GM12878 (cell line): ENCODE data around the gene TAX1BP3. TPM values are rescaled to one million over a fixed set of nuclear protein-coding genes. Genes with fewer than 3 reads are reported as not detected.

Experiments
- BCL3 ChIP-seq: IDR thresholded peaks from 2 replicates; pipeline ENCODE4 v1.6.1; 2011; ENCODE audit warnings: borderline replicate concordance, low read depth, mild to moderate bottlenecking, moderate library complexity, low read length; ENCODE audit not compliant: insufficient read depth, poor library complexity, severe bottlenecking
- BHLHE40 ChIP-seq, 2 experiments: fragments of 450-650 bp in 1 of 2; IDR thresholded peaks; 2 replicates each; pipeline ENCODE4 v1.6.1; 2011 to 2017; ENCODE audit warnings: low read depth in 2 of 2, borderline replicate concordance in 1 of 2, improper control_type of control experiment in 1 of 2, low read length in 1 of 2, mild to moderate bottlenecking in 1 of 2
- CBFB ChIP-seq: IDR thresholded peaks from 2 replicates; pipeline ENCODE4 v1.6.1; 2016; ENCODE audit warnings: antibody characterized with exemption, low read depth
- CHD2 ChIP-seq: IDR thresholded peaks from 2 replicates; pipeline ENCODE4 v1.6.1; 2011; ENCODE audit warnings: low read depth, low read length, improper control_type of control experiment, borderline replicate concordance
- CREB1 ChIP-seq: IDR thresholded peaks from 2 replicates; pipeline ENCODE4 v1.6.1; 2012; ENCODE audit warnings: low read depth, mild to moderate bottlenecking, inconsistent platforms
- EGR1 ChIP-seq, 2 experiments: IDR thresholded peaks; 1 replicate in 1 of 2; 2 replicates in 1 of 2; pipeline ENCODE4 v1.6.1; 2011 to 2012; ENCODE audit warnings: low read depth in 2 of 2, low read length in 2 of 2, borderline replicate concordance in 1 of 2, mild to moderate bottlenecking in 1 of 2, moderate library complexity in 1 of 2
- FOS ChIP-seq: IDR thresholded peaks from 3 replicates; pipeline ENCODE4 v1.6.1; 2011; ENCODE audit warnings: borderline replicate concordance; ENCODE audit not compliant: insufficient read length; ENCODE audit errors: extremely low read depth
- HCFC1 ChIP-seq: fragments of 150-350 bp; IDR thresholded peaks from 2 replicates; pipeline ENCODE4 v1.6.1; 2014; ENCODE audit warnings: low read length
- HDGF ChIP-seq: fragments of 450-650 bp; IDR thresholded peaks from 2 replicates; pipeline ENCODE4 v1.6.1; 2016; ENCODE audit warnings: antibody characterized with exemption
- LARP7 ChIP-seq: fragments of 450-650 bp; IDR thresholded peaks from 2 replicates; pipeline ENCODE4 v1.6.1; 2017; ENCODE audit warnings: mild to moderate bottlenecking
- MEF2A ChIP-seq: IDR thresholded peaks from 2 replicates; pipeline ENCODE4 v1.6.1; 2011; ENCODE audit warnings: low read depth, mild to moderate bottlenecking, low read length, moderate library complexity; ENCODE audit not compliant: insufficient read depth
- NBN ChIP-seq: fragments of 450-650 bp; IDR thresholded peaks from 2 replicates; pipeline ENCODE4 v1.6.1; 2016
- NFXL1 ChIP-seq: fragments of 450-650 bp; IDR thresholded peaks from 2 replicates; pipeline ENCODE4 v1.6.1; 2017; ENCODE audit warnings: antibody characterized with exemption, mild to moderate bottlenecking, borderline replicate concordance
- NR2C1 ChIP-seq: fragments of 450-650 bp; IDR thresholded peaks from 2 replicates; pipeline ENCODE4 v1.6.1; 2017; ENCODE audit warnings: antibody characterized with exemption, mild to moderate bottlenecking, moderate library complexity
- POLR2A ChIP-seq: IDR thresholded peaks from 2 replicates; pipeline ENCODE4 v1.6.1; 2011; ENCODE audit warnings: low read depth, mild to moderate bottlenecking, low read length
- POLR2AphosphoS2 ChIP-seq: IDR thresholded peaks from 2 replicates; pipeline ENCODE4 v1.6.1; 2011; ENCODE audit warnings: low read depth, mild to moderate bottlenecking, low read length, improper control_type of control experiment, moderate library complexity
- POU2F2 ChIP-seq: IDR thresholded peaks from 3 replicates; pipeline ENCODE4 v1.6.1; 2011; ENCODE audit warnings: low read depth, mild to moderate bottlenecking, low read length, borderline replicate concordance
- RAD21 ChIP-seq: IDR thresholded peaks from 2 replicates; pipeline ENCODE4 v1.6.1; 2011; ENCODE audit warnings: mild to moderate bottlenecking, low read depth, low read length, moderate library complexity; ENCODE audit not compliant: insufficient read depth
- RB1 ChIP-seq: fragments of 450-650 bp; formaldehyde crosslinking; IDR thresholded peaks from 2 replicates; pipeline ENCODE4 v1.6.1; 2017; ENCODE audit warnings: mild to moderate bottlenecking, borderline replicate concordance
- SIN3A ChIP-seq: IDR thresholded peaks from 2 replicates; pipeline ENCODE4 v1.6.1; 2012; ENCODE audit warnings: low read depth, low read length, improper control_type of control experiment
- SMAD5 ChIP-seq: IDR thresholded peaks from 2 replicates; pipeline ENCODE4 v1.6.1; 2016; ENCODE audit warnings: antibody characterized with exemption, low read depth
- TARDBP ChIP-seq: IDR thresholded peaks from 2 replicates; pipeline ENCODE4 v1.6.1; 2016; ENCODE audit warnings: borderline replicate concordance
- ZNF384 ChIP-seq: IDR thresholded peaks from 2 replicates; pipeline ENCODE4 v1.6.1; 2012; ENCODE audit warnings: low read depth, mild to moderate bottlenecking, low read length, improper control_type of control experiment, borderline replicate concordance
- polyA plus RNA-seq, 11 experiments: library from polyadenylated mRNA; depleted of rRNA in 4 of 11; unstranded in 6 of 11; stranded (reverse) in 5 of 11; fragments of >200 nt; fragmentation: Nextera tagmentation in 4 of 11; fragmentation: Illumina TruSeq in 1 of 11; extraction: Ambion mirVana in 4 of 11; extraction: Trizol in 1 of 11; gene quantifications; 1 replicate in 1 of 11; 2 replicates in 10 of 11; pipeline versions ENCODE4 v1.2.1 to v1.2.3, GENCODE V29; 2011 to 2016; ENCODE audit warnings: inconsistent platforms in 2 of 11, missing spikeins in 2 of 11, low read depth in 1 of 11
- total RNA-seq, 4 experiments: library from RNA; depleted of rRNA in 3 of 4; stranded (reverse); fragments of >200 nt in 3 of 4; fragmentation: Illumina TruSeq in 1 of 4; extraction: Trizol in 1 of 4; gene quantifications; 2 replicates each; pipeline versions ENCODE4 v1.2.1 to v1.2.3, GENCODE V29; 2013 to 2021
- TF ChIP-seq, protein P1 (sequence below): fragments of 450-650 bp; formaldehyde crosslinking; IDR thresholded peaks from 2 replicates; pipeline ENCODE4 v1.4.0; 2020; ENCODE audit warnings: mild to moderate bottlenecking, moderate library complexity
- TF ChIP-seq, protein P2 (sequence below): IDR thresholded peaks from 2 replicates; pipeline ENCODE4 v1.6.1; 2011; ENCODE audit warnings: low read depth, mild to moderate bottlenecking, low read length, moderate library complexity, borderline replicate concordance; ENCODE audit errors: extremely low read depth

Gene TAX1BP3
- total and polyA plus RNA-seq, 10 of the 15 experiments (the other 5 are each of a cell fraction or from before 2014, with no cell fraction given), result 1.00 to 40.4 (median 15.4) TPM

DNA sequence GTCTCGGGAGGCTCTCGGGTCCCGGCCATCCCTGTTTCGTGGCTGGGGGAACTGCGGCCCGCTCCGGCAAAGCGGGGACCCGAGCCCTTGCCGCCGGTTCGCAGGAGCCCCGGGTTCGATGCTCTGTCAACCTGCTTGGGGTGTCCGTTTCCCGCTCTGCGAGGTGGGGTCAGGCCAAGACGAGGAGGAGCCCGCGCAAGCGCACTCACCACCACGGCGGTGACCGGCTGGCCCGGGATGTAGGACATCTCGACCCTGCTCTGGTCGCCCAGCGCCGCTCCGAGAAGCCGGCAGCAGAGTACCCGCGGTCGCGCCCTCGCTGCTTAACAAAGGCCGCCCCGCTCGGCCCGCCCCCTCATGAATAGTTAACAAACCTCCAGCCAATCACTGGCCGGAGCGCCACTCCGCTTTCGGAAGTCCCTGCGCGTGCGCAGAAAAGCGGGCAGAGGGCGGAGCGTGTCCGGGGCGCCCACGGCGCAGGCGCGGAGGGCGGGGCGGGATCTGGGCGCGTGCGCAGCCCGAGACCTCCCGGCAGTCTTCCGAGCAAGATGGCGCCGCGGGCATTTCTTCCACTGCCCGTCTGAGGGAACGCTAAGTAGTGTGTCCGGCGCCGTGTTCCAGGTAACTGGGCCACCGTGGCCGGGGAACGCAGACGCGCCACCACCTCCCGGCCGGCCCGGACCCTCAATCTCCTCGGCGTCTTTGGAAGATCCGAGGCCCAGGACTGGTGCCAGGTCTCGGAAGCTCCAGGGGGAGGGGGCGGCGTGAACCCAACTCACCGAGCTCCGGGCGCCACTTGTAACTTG lies at the start of gene TAX1BP3, which contains the start of gene EMC6 (continued):
- TF ChIP-seq, protein P1, sequence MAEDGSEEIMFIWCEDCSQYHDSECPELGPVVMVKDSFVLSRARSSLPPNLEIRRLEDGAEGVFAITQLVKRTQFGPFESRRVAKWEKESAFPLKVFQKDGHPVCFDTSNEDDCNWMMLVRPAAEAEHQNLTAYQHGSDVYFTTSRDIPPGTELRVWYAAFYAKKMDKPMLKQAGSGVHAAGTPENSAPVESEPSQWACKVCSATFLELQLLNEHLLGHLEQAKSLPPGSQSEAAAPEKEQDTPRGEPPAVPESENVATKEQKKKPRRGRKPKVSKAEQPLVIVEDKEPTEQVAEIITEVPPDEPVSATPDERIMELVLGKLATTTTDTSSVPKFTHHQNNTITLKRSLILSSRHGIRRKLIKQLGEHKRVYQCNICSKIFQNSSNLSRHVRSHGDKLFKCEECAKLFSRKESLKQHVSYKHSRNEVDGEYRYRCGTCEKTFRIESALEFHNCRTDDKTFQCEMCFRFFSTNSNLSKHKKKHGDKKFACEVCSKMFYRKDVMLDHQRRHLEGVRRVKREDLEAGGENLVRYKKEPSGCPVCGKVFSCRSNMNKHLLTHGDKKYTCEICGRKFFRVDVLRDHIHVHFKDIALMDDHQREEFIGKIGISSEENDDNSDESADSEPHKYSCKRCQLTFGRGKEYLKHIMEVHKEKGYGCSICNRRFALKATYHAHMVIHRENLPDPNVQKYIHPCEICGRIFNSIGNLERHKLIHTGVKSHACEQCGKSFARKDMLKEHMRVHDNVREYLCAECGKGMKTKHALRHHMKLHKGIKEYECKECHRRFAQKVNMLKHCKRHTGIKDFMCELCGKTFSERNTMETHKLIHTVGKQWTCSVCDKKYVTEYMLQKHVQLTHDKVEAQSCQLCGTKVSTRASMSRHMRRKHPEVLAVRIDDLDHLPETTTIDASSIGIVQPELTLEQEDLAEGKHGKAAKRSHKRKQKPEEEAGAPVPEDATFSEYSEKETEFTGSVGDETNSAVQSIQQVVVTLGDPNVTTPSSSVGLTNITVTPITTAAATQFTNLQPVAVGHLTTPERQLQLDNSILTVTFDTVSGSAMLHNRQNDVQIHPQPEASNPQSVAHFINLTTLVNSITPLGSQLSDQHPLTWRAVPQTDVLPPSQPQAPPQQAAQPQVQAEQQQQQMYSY (CRISPR knock-in tag), result no peak
- peak in 1 of 2 experiments; percentile 67; a peak in 2 of 4 replicates for TF ChIP-seq BHLHE40 (IDR thresholded peaks at IDR 0.05; ENCODE audit: borderline replicate concordance in 1 of 2, low read depth in 2 of 2, low read length in 1 of 2)
- TF ChIP-seq POLR2AphosphoS2, result peak; percentile 90
- peak; percentile 53; the same call in 1 of the 2 replicates for TF ChIP-seq LARP7
- TF ChIP-seq MEF2A, result no peak
- TF ChIP-seq SIN3A, result peak; percentile 76; the same call in 1 of the 2 replicates
- TF ChIP-seq BCL3, result peak; percentile 8
- peak; percentile 21; the same call in 1 of the 2 replicates for TF ChIP-seq RB1
- TF ChIP-seq EGR1 (IDR thresholded peaks at IDR 0.05; ENCODE audit: borderline replicate concordance in 1 of 2, low read depth in 2 of 2, low read length in 2 of 2), result peak in 1 of 2 experiments; percentile 55; a peak in 2 of 3 replicates
- 0 out of 2 replicates have a peak, but pooled peaks have one; percentile 59 for TF ChIP-seq TARDBP
- no peak for TF ChIP-seq ZNF384
- no peak for TF ChIP-seq FOS
- peak; percentile 82; the same call in 2 of the 3 replicates for TF ChIP-seq POU2F2
- TF ChIP-seq HCFC1, result peak; percentile 56
- TF ChIP-seq CREB1, result no peak
- TF ChIP-seq CHD2, result peak; percentile 43; the same call in 1 of the 2 replicates
- no peak for TF ChIP-seq NFXL1
- 0 out of 2 replicates have a peak, but pooled peaks have one; percentile 15 for TF ChIP-seq NBN
- peak; percentile 56 for TF ChIP-seq CBFB
- TF ChIP-seq, protein P2, sequence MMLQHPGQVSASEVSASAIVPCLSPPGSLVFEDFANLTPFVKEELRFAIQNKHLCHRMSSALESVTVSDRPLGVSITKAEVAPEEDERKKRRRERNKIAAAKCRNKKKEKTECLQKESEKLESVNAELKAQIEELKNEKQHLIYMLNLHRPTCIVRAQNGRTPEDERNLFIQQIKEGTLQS, result 0 out of 2 replicates have a peak, but pooled peaks have one; percentile 11
- peak; percentile 67; the same call in 1 of the 2 replicates for TF ChIP-seq SMAD5
- TF ChIP-seq NR2C1, result no peak
- peak; percentile 96 for TF ChIP-seq POLR2A
- 0 out of 2 replicates have a peak, but pooled peaks have one; percentile 39 for TF ChIP-seq HDGF
- TF ChIP-seq RAD21, result no peak
